CD14-positive monocyte (primary cell): ENCODE results near the gene SFT2D3. TPM values are rescaled to one million over a fixed set of nuclear protein-coding genes. Genes with fewer than 3 reads are reported as not detected.
A peak's percentile ranks its signal among the peaks of the same experiment; 100 is the strongest.

Source experiments
- DNase-seq, 3 donors: peaks; one replicate each; pipeline ENCODE4 v3.0.0-alpha.2; 2011 to 2022
- H2AFZ ChIP-seq: 2 replicates; pipeline ENCODE4 v1.6.0; 2012; ENCODE audit warnings: mild to moderate bottlenecking, low read depth, low read length, inconsistent platforms; ENCODE audit not compliant: insufficient read depth, poor library complexity, severe bottlenecking
- H3K27ac ChIP-seq, 2 donors: 1 replicate in 1 of 2; 2 replicates in 1 of 2; pipeline ENCODE4 v1.5.1; 2012 to 2013; ENCODE audit warnings: low read length in 2 of 2, control low read depth in 1 of 2, inconsistent platforms in 1 of 2, low read depth in 1 of 2, mild to moderate bottlenecking in 1 of 2
- H3K27me3 ChIP-seq, 2 donors: one replicate each; pipeline versions ENCODE4 v1.6.0 to v1.6.1; 2011 to 2013; ENCODE audit warnings: low read length in 2 of 2; ENCODE audit not compliant: control insufficient read depth in 2 of 2, insufficient read depth in 2 of 2
- H3K36me3 ChIP-seq, 2 donors: replicated peaks in 1 of 2; 1 replicate in 1 of 2; 2 replicates in 1 of 2; pipeline versions ENCODE4 v1.5.1 to v1.6.1; 2012 to 2013; ENCODE audit warnings: low read length in 2 of 2, control low read depth in 1 of 2, inconsistent platforms in 1 of 2, mild to moderate bottlenecking in 1 of 2; ENCODE audit not compliant: insufficient read depth in 2 of 2, control insufficient read depth in 1 of 2
- H3K4me1 ChIP-seq, 2 donors: 1 replicate in 1 of 2; 2 replicates in 1 of 2; pipeline versions ENCODE4 v1.5.1 to v1.6.1; 2012 to 2013; ENCODE audit warnings: low read length in 2 of 2, control low read depth in 1 of 2, inconsistent platforms in 1 of 2, mild to moderate bottlenecking in 1 of 2, moderate library complexity in 1 of 2; ENCODE audit not compliant: insufficient read depth in 2 of 2, control insufficient read depth in 1 of 2
- H3K4me2 ChIP-seq: replicated peaks from 2 replicates; pipeline ENCODE3; 2012; ENCODE audit warnings: low read length, moderate library complexity, mild to moderate bottlenecking; ENCODE audit not compliant: poor library complexity, severe bottlenecking; ENCODE audit errors: extremely low read depth
- H3K4me3 ChIP-seq, 3 experiments: fragments of 200-600 bp in 1 of 3; sonication (generic) in 1 of 3; replicated peaks in 1 of 3; 1 replicate in 2 of 3; 2 replicates in 1 of 3; pipeline ENCODE4 v1.5.1; 2011 to 2013; ENCODE audit warnings: low read length in 3 of 3, mild to moderate bottlenecking in 3 of 3, control low read depth in 2 of 3, low read depth in 2 of 3, inconsistent platforms in 1 of 3, moderate library complexity in 1 of 3
- H3K79me2 ChIP-seq: 2 replicates; pipeline ENCODE4 v1.6.0; 2012; ENCODE audit warnings: mild to moderate bottlenecking, control low read depth, inconsistent platforms, low read length, moderate library complexity; ENCODE audit not compliant: insufficient read depth
- H3K9ac ChIP-seq: 2 replicates; pipeline ENCODE4 v1.6.0; 2017; ENCODE audit warnings: low read length, mild to moderate bottlenecking; ENCODE audit not compliant: insufficient read depth, poor library complexity, severe bottlenecking
- H3K9me3 ChIP-seq, 2 donors: replicated peaks in 1 of 2; 1 replicate in 1 of 2; 2 replicates in 1 of 2; pipeline versions ENCODE4 v1.5.1 to v1.6.1; 2012 to 2013; ENCODE audit warnings: low read length in 2 of 2, control low read depth in 1 of 2; ENCODE audit not compliant: control insufficient read depth in 1 of 2, insufficient read depth in 1 of 2
- H4K20me1 ChIP-seq: 2 replicates; pipeline ENCODE4 v1.6.0; 2012; ENCODE audit warnings: mild to moderate bottlenecking, low read length, control low read depth, moderate library complexity; ENCODE audit not compliant: insufficient read depth
- H3K27ac Mint-ChIP-seq, 7 donors: one replicate each; pipeline ENCODE4 v1.8.0; 2020; ENCODE audit warnings: mild to moderate bottlenecking in 7 of 7, mixed read lengths in 7 of 7, moderate library complexity in 6 of 7, inconsistent platforms in 2 of 7
- H3K27me3 Mint-ChIP-seq, 3 donors: one replicate each; pipeline ENCODE4 v1.8.0; 2021 to 2022; ENCODE audit warnings: low read depth in 3 of 3, mild to moderate bottlenecking in 3 of 3, mixed read lengths in 3 of 3, moderate library complexity in 3 of 3, inconsistent platforms in 1 of 3
- H3K36me3 Mint-ChIP-seq, 2 donors: one replicate each; pipeline ENCODE4 v1.8.0; 2020; ENCODE audit warnings: mixed read lengths in 2 of 2, inconsistent platforms in 1 of 2, mild to moderate bottlenecking in 1 of 2
- H3K4me1 Mint-ChIP-seq: one replicate; pipeline ENCODE4 v1.8.0; 2020; ENCODE audit warnings: mild to moderate bottlenecking, mixed read lengths
- H3K4me3 Mint-ChIP-seq, 2 donors: one replicate each; pipeline ENCODE4 v1.8.0; 2020; ENCODE audit warnings: mild to moderate bottlenecking in 2 of 2, mixed read lengths in 2 of 2, moderate library complexity in 1 of 2
- H3K9me3 Mint-ChIP-seq, 7 donors: one replicate each; pipeline ENCODE4 v1.8.0; 2020 to 2022; ENCODE audit warnings: mixed read lengths in 7 of 7, mild to moderate bottlenecking in 6 of 7, moderate library complexity in 6 of 7, inconsistent platforms in 2 of 7
- CTCF ChIP-seq: fragments of 200-600 bp; IDR thresholded peaks from one replicate; pipeline ENCODE4 v1.8.0; 2022; ENCODE audit warnings: antibody characterized with exemption, mild to moderate bottlenecking
- WGBS: methylation state at CpG from one replicate; pipeline ENCODE4 v1.1.5; 2013; ENCODE audit warnings: missing lambda C conversion rate; ENCODE audit not compliant: insufficient coverage; 5-methylcytosine and 5-hydroxymethylcytosine counted together
- intact Hi-C, 2 donors: fragments of 100-400 bp; cut with micrococcal nuclease; formaldehyde crosslinking; loops; one replicate each; pipeline versions ENCODE4 v1.15.0 to v1.15.1; 2023
- polyA plus RNA-seq, 3 donors: library from polyadenylated mRNA; depleted of rRNA in 1 of 3; unstranded in 2 of 3; stranded (reverse) in 1 of 3; fragments of 300-500 nt in 2 of 3; fragments of >200 nt in 1 of 3; fragmentation: Illumina TruSeq in 2 of 3; gene quantifications; 1 replicate in 2 of 3; 2 replicates in 1 of 3; pipeline ENCODE4 v1.2.3, GENCODE V29; 2012 to 2021

Gene SFT2D3
- polyA plus RNA-seq, 3 donors: 3.8 to 4.9 TPM; not detected in 1

GRCh38 chr2:127733816-127734537 lies 32.7 kb downstream of the SFT2D3 start:
- Mint-ChIP-seq H3K27ac (no peak overlapping the region), H3K4me3 (no peak overlapping the region), H3K36me3 (peaks cover 32 to 45% of the 10 kb centered on the region in 2 donors), H3K27me3 (no peaks in the 10 kb centered on the region), H3K4me1 (no peaks in the 10 kb centered on the region), H3K9me3 (no peaks in the 10 kb centered on the region)
- no peaks in the 10 kb centered on the region for H3K9me3 ChIP-seq
- peaks cover 20 to 44% of the 10 kb centered on the region in 2 donors for H3K36me3 ChIP-seq
- no peak overlapping the region for H2AFZ ChIP-seq
- no peaks in the 10 kb centered on the region for H3K79me2 ChIP-seq
- H3K4me3 ChIP-seq: no peak overlapping the region
- DNase-seq: no peak
- no peak overlapping the region for H3K27ac ChIP-seq
- intact Hi-C loops: no loop called here
- WGBS: no CpG with 5 or more reads among the region's 5 CpGs
- H3K4me1 ChIP-seq: no peaks in the 10 kb centered on the region
- no peak overlapping the region for H3K9ac ChIP-seq
- H3K4me2 ChIP-seq: no peak overlapping the region
- TF ChIP-seq CTCF: no peak
- no peaks in the 10 kb centered on the region for H4K20me1 ChIP-seq
- no peaks in the 10 kb centered on the region for H3K27me3 ChIP-seq

GRCh38 chr2:127735044-127735443 lies 33.7 kb downstream of the SFT2D3 start:
- Mint-ChIP-seq H3K4me1 (no peaks in the 10 kb centered on the region), H3K27ac (peak overlapping the region in 1 of 7 donors; percentile 42), H3K4me3 (no peak overlapping the region), H3K27me3 (peaks cover 0 to under 1% (median 0%) of the 10 kb centered on the region in 3 donors), H3K36me3 (peaks cover 33 to 47% of the 10 kb centered on the region in 2 donors), H3K9me3 (no peaks in the 10 kb centered on the region)
- WGBS: 100% methylated on average over 1 of the region's 2 CpGs
- Histone ChIP-seq H3K9me3 (no peaks in the 10 kb centered on the region), H3K9ac (no peak overlapping the region), H3K4me2 (no peak overlapping the region), H3K27ac (no peak overlapping the region), H3K36me3 (peaks cover 26 to 48% of the 10 kb centered on the region in 2 donors), H4K20me1 (no peaks in the 10 kb centered on the region), H3K79me2 (no peaks in the 10 kb centered on the region), H3K4me3 (no peak overlapping the region), H3K27me3 (no peaks in the 10 kb centered on the region), H2AFZ (no peak overlapping the region), H3K4me1 (no peaks in the 10 kb centered on the region)
- no peak for DNase-seq
- intact Hi-C loops: no loop called here
- no peak for TF ChIP-seq CTCF
